HAP-1 (cell line): Measurements from ENCODE around the gene MTG2.

Source experiments
- DNase-seq, 2 experiments: peaks; one replicate each; pipeline ENCODE4 v3.0.0-alpha.2; 2016 to 2020; ENCODE audit warnings: low spot score in 2 of 2
- H3K27me3 ChIP-seq: fragments of 250-450 bp; sonication (Bioruptor Pico); 2 replicates; pipeline ENCODE4 v1.5.1; 2020; ENCODE audit warnings: low read depth, mild to moderate bottlenecking, moderate library complexity
- H3K36me3 ChIP-seq: fragments of 250-450 bp; sonication (Bioruptor Pico); replicated peaks from 2 replicates; pipeline ENCODE4 v1.5.1; 2020; ENCODE audit warnings: mild to moderate bottlenecking
- H3K4me1 ChIP-seq: fragments of 250-450 bp; sonication (Bioruptor Pico); 2 replicates; pipeline ENCODE4 v1.5.1; 2020; ENCODE audit warnings: mild to moderate bottlenecking
- H3K4me3 ChIP-seq: fragments of 250-450 bp; sonication (Bioruptor Pico); 2 replicates; pipeline ENCODE4 v1.5.1; 2020; ENCODE audit warnings: mild to moderate bottlenecking, moderate library complexity
- H3K9me3 ChIP-seq: fragments of 250-450 bp; sonication (Bioruptor Pico); 2 replicates; pipeline ENCODE4 v1.5.1; 2020; ENCODE audit warnings: mild to moderate bottlenecking, moderate library complexity
- in situ Hi-C: fragments of 300-500 bp; cut with MboI; formaldehyde crosslinking; loops from 3 replicates; pipeline ENCODE4 v1.14.3; 2020; ENCODE audit warnings: low sequenced_read_pairs, inconsistent platforms, mixed read lengths

MTG2 gene

GRCh38 chr20:62150310-62150575, 32.6 kb upstream of the MTG2 start:
- H3K27me3 ChIP-seq, result no peaks in the 10 kb centered on the region
- peaks cover 2% of the 10 kb centered on the region; the same call in 1 of the 2 replicates for H3K9me3 ChIP-seq
- H3K4me3 ChIP-seq, result no peak overlapping the region
- H3K4me1 ChIP-seq, result no peaks in the 10 kb centered on the region
- in situ Hi-C loops, result no loop called here
- no peak for DNase-seq
- peaks cover 8% of the 10 kb centered on the region; the same call in 1 of the 2 replicates for H3K36me3 ChIP-seq

GRCh38 chr20:62151225-62151624, 31.6 kb upstream of the MTG2 start:
- in situ Hi-C loops, result no loop called here
- no peaks in the 10 kb centered on the region for H3K4me1 ChIP-seq
- 0 out of 2 replicates have a peak, but pooled peaks cover 8% of the 10 kb centered on the region for H3K36me3 ChIP-seq

GRCh38 chr20:62151835-62152364, 30.9 kb upstream of the MTG2 start:
- Histone ChIP-seq H3K9me3 (peaks cover 2% of the 10 kb centered on the region; the same call in 1 of the 2 replicates), H3K4me1 (no peaks in the 10 kb centered on the region), H3K4me3 (no peak overlapping the region), H3K27me3 (no peaks in the 10 kb centered on the region), H3K36me3 (0 out of 2 replicates have a peak, but pooled peaks cover 8% of the 10 kb centered on the region)
- DNase-seq, result no peak
- in situ Hi-C loops, result no loop called here

More at GRCh38 chr20:62151225-62151624, 31.6 kb upstream of the MTG2 start:
- Histone ChIP-seq H3K4me3 (no peak overlapping the region), H3K27me3 (no peaks in the 10 kb centered on the region), H3K9me3 (peaks cover 2% of the 10 kb centered on the region; the same call in 1 of the 2 replicates)
- DNase-seq, result no peak

- DNase-seq, result no peak
- 0 out of 2 replicates have a peak, but pooled peaks cover 8% of the 10 kb centered on the region for H3K36me3 ChIP-seq
- no peak overlapping the region for H3K4me3 ChIP-seq
- no peaks in the 10 kb centered on the region for H3K27me3 ChIP-seq
- H3K9me3 ChIP-seq, result peaks cover 2% of the 10 kb centered on the region; the same call in 1 of the 2 replicates
- in situ Hi-C loops, result no loop called here
- H3K4me1 ChIP-seq, result no peaks in the 10 kb centered on the region
These were observed 27.2 kb upstream of the MTG2 start for GRCh38 chr20:62155428-62156253.

GRCh38 chr20:62156254-62156556, 26.6 kb upstream of the MTG2 start:
- in situ Hi-C loops, result no loop called here
- Histone ChIP-seq H3K4me3 (no peak overlapping the region), H3K9me3 (peaks cover 2% of the 10 kb centered on the region; the same call in 1 of the 2 replicates), H3K36me3 (peaks cover 10% of the 10 kb centered on the region; the same call in 1 of the 2 replicates), H3K4me1 (no peaks in the 10 kb centered on the region), H3K27me3 (no peaks in the 10 kb centered on the region)
- DNase-seq, result no peak

- no peaks in the 10 kb centered on the region for H3K27me3 ChIP-seq
- in situ Hi-C loops, result no loop called here
- H3K4me3 ChIP-seq, result no peak overlapping the region
- DNase-seq, result peak; percentile 45 to 85
- no peaks in the 10 kb centered on the region for H3K4me1 ChIP-seq
- peaks cover 2% of the 10 kb centered on the region; the same call in 1 of the 2 replicates for H3K9me3 ChIP-seq
- peaks cover 14% of the 10 kb centered on the region; the same call in 1 of the 2 replicates for H3K36me3 ChIP-seq
These were observed 26.0 kb upstream of the MTG2 start for GRCh38 chr20:62156592-62157386.

- H3K36me3 ChIP-seq, result peaks cover 15% of the 10 kb centered on the region; the same call in 1 of the 2 replicates
These were observed 25.3 kb upstream of the MTG2 start for GRCh38 chr20:62157387-62158087.

GRCh38 chr20:62158088-62158400, 24.8 kb upstream of the MTG2 start:
- Histone ChIP-seq H3K4me3 (no peak overlapping the region), H3K4me1 (no peaks in the 10 kb centered on the region), H3K27me3 (no peaks in the 10 kb centered on the region), H3K9me3 (peaks cover 2% of the 10 kb centered on the region; the same call in 1 of the 2 replicates), H3K36me3 (peaks cover 16% of the 10 kb centered on the region; the same call in 1 of the 2 replicates)
- in situ Hi-C loops, result no loop called here
- no peak for DNase-seq

More at GRCh38 chr20:62157387-62158087, 25.3 kb upstream of the MTG2 start:
- H3K9me3 ChIP-seq, result peaks cover 2% of the 10 kb centered on the region; the same call in 1 of the 2 replicates
- in situ Hi-C loops, result no loop called here
- H3K4me3 ChIP-seq, result no peak overlapping the region
- no peaks in the 10 kb centered on the region for H3K27me3 ChIP-seq
- no peaks in the 10 kb centered on the region for H3K4me1 ChIP-seq
- no peak for DNase-seq

- H3K36me3 ChIP-seq, result peaks cover 16% of the 10 kb centered on the region; the same call in 1 of the 2 replicates
- in situ Hi-C loops, result no loop called here
- no peaks in the 10 kb centered on the region for H3K9me3 ChIP-seq
- H3K4me3 ChIP-seq, result no peak overlapping the region
- no peak for DNase-seq
- no peaks in the 10 kb centered on the region for H3K27me3 ChIP-seq
- no peaks in the 10 kb centered on the region for H3K4me1 ChIP-seq
These were observed 24.3 kb upstream of the MTG2 start for GRCh38 chr20:62158541-62158940.

GRCh38 chr20:62159052-62159451, 23.8 kb upstream of the MTG2 start:
- Histone ChIP-seq H3K4me3 (no peak overlapping the region), H3K27me3 (no peaks in the 10 kb centered on the region), H3K4me1 (no peaks in the 10 kb centered on the region), H3K36me3 (peaks cover 21% of the 10 kb centered on the region; the same call in 1 of the 2 replicates), H3K9me3 (no peaks in the 10 kb centered on the region)
- DNase-seq, result no peak
- in situ Hi-C loops, result no loop called here

GRCh38 chr20:62159839-62160238, 23.0 kb upstream of the MTG2 start:
- Histone ChIP-seq H3K4me1 (no peaks in the 10 kb centered on the region), H3K36me3 (peaks cover 19% of the 10 kb centered on the region; the same call in 1 of the 2 replicates), H3K9me3 (no peaks in the 10 kb centered on the region), H3K4me3 (no peak overlapping the region), H3K27me3 (no peaks in the 10 kb centered on the region)
- in situ Hi-C loops, result no loop called here
- DNase-seq, result no peak

GRCh38 chr20:62160253-62160652, 22.6 kb upstream of the MTG2 start:
- in situ Hi-C loops, result no loop called here
- Histone ChIP-seq H3K27me3 (no peaks in the 10 kb centered on the region), H3K4me1 (no peaks in the 10 kb centered on the region), H3K4me3 (no peak overlapping the region), H3K36me3 (peaks cover 20% of the 10 kb centered on the region; the same call in 1 of the 2 replicates), H3K9me3 (no peaks in the 10 kb centered on the region)
- no peak for DNase-seq

- no peak for DNase-seq
- Histone ChIP-seq H3K4me1 (no peaks in the 10 kb centered on the region), H3K27me3 (no peaks in the 10 kb centered on the region), H3K4me3 (no peak overlapping the region), H3K36me3 (peaks cover 27% of the 10 kb centered on the region), H3K9me3 (no peaks in the 10 kb centered on the region)
- in situ Hi-C loops, result no loop called here
These were observed 22.0 kb upstream of the MTG2 start for GRCh38 chr20:62160876-62161275.
